ENCODE data around the gene SLC26A1.

Gene SLC26A1

GRCh38 chr4:959338-960139 is 33.7 kb downstream of the SLC26A1 start:
- H2AFZ ChIP-seq (ENCODE audit: low read length), result no peak overlapping the region
- H3K9me2 ChIP-seq (ENCODE audit: low read depth, low read length), result no peaks in the 10 kb centered on the region

GRCh38 chr4:958696-959337 is 34.4 kb downstream of the SLC26A1 start:
- Histone ChIP-seq H3K9ac (ENCODE audit: low read length) (no peak overlapping the region), H2AFZ (ENCODE audit: low read length) (no peak overlapping the region), H3K4me3 (ENCODE audit: low read depth, low read length, poor library complexity, severe bottlenecking) (no peak overlapping the region), H3K4me2 (ENCODE audit: low read length) (no peak overlapping the region), H3K9me3 (ENCODE audit: low read length) (no peaks in the 10 kb centered on the region), H3K36me3 (ENCODE audit: insufficient read depth, low read length) (no peaks in the 10 kb centered on the region; the same call in 1 of the 2 replicates), H3K4me1 (ENCODE audit: insufficient read depth, low read length, severe bottlenecking) (peaks cover 3% of the 10 kb centered on the region), H3F3A (ENCODE audit: insufficient read depth, low read length) (no peaks in the 10 kb centered on the region), H4K20me1 (ENCODE audit: insufficient read depth, low read length) (no peaks in the 10 kb centered on the region), H3K9me2 (ENCODE audit: low read depth, low read length) (no peaks in the 10 kb centered on the region), H3K27ac (ENCODE audit: low read depth, low read length, poor library complexity, severe bottlenecking) (no peak overlapping the region), H3K27me3 (ENCODE audit: insufficient read depth, low read length) (no peaks in the 10 kb centered on the region), H3K79me2 (ENCODE audit: insufficient read depth, low read length) (no peaks in the 10 kb centered on the region)
- TF ChIP-seq CTCF (IDR thresholded peaks at IDR 0.05; ENCODE audit: low read length) (no peak), EZH2 (IDR thresholded peaks at IDR 0.05; ENCODE audit: borderline replicate concordance, low read length) (no peak)

More at GRCh38 chr4:959338-960139, 33.7 kb downstream of the SLC26A1 start:
- Histone ChIP-seq H3F3A (ENCODE audit: insufficient read depth, low read length) (no peaks in the 10 kb centered on the region), H4K20me1 (ENCODE audit: insufficient read depth, low read length) (no peaks in the 10 kb centered on the region), H3K79me2 (ENCODE audit: insufficient read depth, low read length) (no peaks in the 10 kb centered on the region), H3K27ac (ENCODE audit: low read depth, low read length, poor library complexity, severe bottlenecking) (no peak overlapping the region), H3K36me3 (ENCODE audit: insufficient read depth, low read length) (no peaks in the 10 kb centered on the region; the same call in 1 of the 2 replicates), H3K4me2 (ENCODE audit: low read length) (no peak overlapping the region), H3K4me3 (ENCODE audit: low read depth, low read length, poor library complexity, severe bottlenecking) (no peak overlapping the region), H3K27me3 (ENCODE audit: insufficient read depth, low read length) (no peaks in the 10 kb centered on the region), H3K4me1 (ENCODE audit: insufficient read depth, low read length, severe bottlenecking) (peaks cover 3% of the 10 kb centered on the region), H3K9me3 (ENCODE audit: low read length) (no peaks in the 10 kb centered on the region), H3K9ac (ENCODE audit: low read length) (no peak overlapping the region)
- TF ChIP-seq CTCF (IDR thresholded peaks at IDR 0.05; ENCODE audit: low read length) (no peak), EZH2 (IDR thresholded peaks at IDR 0.05; ENCODE audit: borderline replicate concordance, low read length) (no peak)

- Histone ChIP-seq H4K20me1 (ENCODE audit: insufficient read depth, low read length) (no peaks in the 10 kb centered on the region), H3K27ac (ENCODE audit: low read depth, low read length, poor library complexity, severe bottlenecking) (no peak overlapping the region), H3K79me2 (ENCODE audit: insufficient read depth, low read length) (no peaks in the 10 kb centered on the region), H3K9me2 (ENCODE audit: low read depth, low read length) (no peaks in the 10 kb centered on the region), H3K4me3 (ENCODE audit: low read depth, low read length, poor library complexity, severe bottlenecking) (no peak overlapping the region), H3K36me3 (ENCODE audit: insufficient read depth, low read length) (no peaks in the 10 kb centered on the region; the same call in 1 of the 2 replicates), H3K27me3 (ENCODE audit: insufficient read depth, low read length) (no peaks in the 10 kb centered on the region), H2AFZ (ENCODE audit: low read length) (no peak overlapping the region), H3K4me2 (ENCODE audit: low read length) (no peak overlapping the region), H3K4me1 (ENCODE audit: insufficient read depth, low read length, severe bottlenecking) (peaks cover 3% of the 10 kb centered on the region), H3K9me3 (ENCODE audit: low read length) (no peaks in the 10 kb centered on the region), H3K9ac (ENCODE audit: low read length) (no peak overlapping the region), H3F3A (ENCODE audit: insufficient read depth, low read length) (no peaks in the 10 kb centered on the region)
- no peak for TF ChIP-seq CTCF (IDR thresholded peaks at IDR 0.05; ENCODE audit: low read length)
- TF ChIP-seq EZH2 (IDR thresholded peaks at IDR 0.05; ENCODE audit: borderline replicate concordance, low read length), result no peak
Measured at GRCh38 chr4:958314-958665, 34.9 kb downstream of the SLC26A1 start.
